Loucy (cell line): ENCODE data around the gene IL22RA2.

ENCODE experiments used
- EZH2phosphoT487 ChIP-seq: fragments of 200-600 bp; IDR thresholded peaks from 2 replicates; pipeline ENCODE4 v1.6.1; 2018; ENCODE audit warnings: antibody characterized with exemption, mild to moderate bottlenecking, moderate library complexity, borderline replicate concordance
- TF ChIP-seq, protein P1 (sequence below): fragments of 200-600 bp; sonication (generic); conservative IDR thresholded peaks from 2 replicates; pipeline ENCODE4 v1.5.1; 2014; ENCODE audit warnings: mild to moderate bottlenecking, antibody characterized with exemption, low read length

DNA sequence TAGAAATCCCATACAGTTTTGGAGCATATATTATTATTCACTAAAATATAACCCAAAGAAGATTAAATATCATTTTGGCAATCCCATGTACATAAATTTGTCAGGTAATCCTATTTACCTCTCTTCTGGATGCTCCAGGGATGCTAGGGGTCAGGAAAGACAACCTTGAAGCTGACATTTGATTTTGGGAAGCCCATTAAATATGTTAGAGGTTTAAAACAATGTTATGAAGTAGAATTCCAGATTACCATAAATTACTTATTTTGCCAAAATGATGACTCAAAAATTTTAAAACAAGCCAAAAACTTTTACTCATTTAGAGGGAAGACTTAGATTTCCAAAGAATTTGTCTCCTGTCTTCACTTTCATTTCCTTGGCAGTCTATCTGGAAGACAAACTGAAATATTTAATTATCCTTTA is 9.2 kb upstream of the IL22RA2 start:
- TF ChIP-seq, protein P1, sequence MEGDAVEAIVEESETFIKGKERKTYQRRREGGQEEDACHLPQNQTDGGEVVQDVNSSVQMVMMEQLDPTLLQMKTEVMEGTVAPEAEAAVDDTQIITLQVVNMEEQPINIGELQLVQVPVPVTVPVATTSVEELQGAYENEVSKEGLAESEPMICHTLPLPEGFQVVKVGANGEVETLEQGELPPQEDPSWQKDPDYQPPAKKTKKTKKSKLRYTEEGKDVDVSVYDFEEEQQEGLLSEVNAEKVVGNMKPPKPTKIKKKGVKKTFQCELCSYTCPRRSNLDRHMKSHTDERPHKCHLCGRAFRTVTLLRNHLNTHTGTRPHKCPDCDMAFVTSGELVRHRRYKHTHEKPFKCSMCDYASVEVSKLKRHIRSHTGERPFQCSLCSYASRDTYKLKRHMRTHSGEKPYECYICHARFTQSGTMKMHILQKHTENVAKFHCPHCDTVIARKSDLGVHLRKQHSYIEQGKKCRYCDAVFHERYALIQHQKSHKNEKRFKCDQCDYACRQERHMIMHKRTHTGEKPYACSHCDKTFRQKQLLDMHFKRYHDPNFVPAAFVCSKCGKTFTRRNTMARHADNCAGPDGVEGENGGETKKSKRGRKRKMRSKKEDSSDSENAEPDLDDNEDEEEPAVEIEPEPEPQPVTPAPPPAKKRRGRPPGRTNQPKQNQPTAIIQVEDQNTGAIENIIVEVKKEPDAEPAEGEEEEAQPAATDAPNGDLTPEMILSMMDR = no peak
- TF ChIP-seq EZH2phosphoT487 = no peak
